ENCODE measurements around the gene LGMN. TPM values are rescaled to one million over a fixed set of nuclear protein-coding genes. Genes with fewer than 3 reads are reported as not detected.
A peak's percentile ranks its signal among the peaks of the same experiment; 100 is the strongest.
"Not testable (repeated sequence)": the region's sequence is repeated elsewhere in the genome, so short reads cannot be mapped to it uniquely, and the experiment has no call there.

The LGMN gene
- total and polyA plus RNA-seq, 2 donors (not counting 1 experiment from before 2014, with no cell fraction given): 22.6 to 61.0 TPM

- H3K27ac ChIP-seq (ENCODE audit: insufficient read depth, low read length): no peak overlapping the region
- H3K79me2 ChIP-seq (ENCODE audit: control insufficient read depth, insufficient read depth, low read length): no peaks in the 10 kb centered on the region
- H3K27me3 ChIP-seq (ENCODE audit: control insufficient read depth, insufficient read depth, low read length): no peaks in the 10 kb centered on the region
- H3K9ac ChIP-seq (ENCODE audit: insufficient read depth, low read length): no peak overlapping the region
- H2AFZ ChIP-seq (ENCODE audit: low read length): no peak overlapping the region
- H3K36me3 ChIP-seq (ENCODE audit: control insufficient read depth, insufficient read depth, low read length): peaks cover 11% of the 10 kb centered on the region
- H3K4me3 ChIP-seq (replicated peaks in 1 of 4; ENCODE audit: control extremely low read depth in 1 of 4, insufficient read depth in 1 of 4, low read depth in 3 of 4, low read length in 4 of 4): no peak overlapping the region
- no peak overlapping the region for H3K4me2 ChIP-seq (ENCODE audit: extremely low read depth, insufficient read depth, low read length)
- no peaks in the 10 kb centered on the region for H4K20me1 ChIP-seq (ENCODE audit: control insufficient read depth, extremely low read depth, insufficient read depth, low read length)
- H3K9me3 ChIP-seq (ENCODE audit: control insufficient read depth, insufficient read depth, low read depth, low read length): no peaks in the 10 kb centered on the region
- peaks cover 2% of the 10 kb centered on the region for H3K4me1 ChIP-seq (ENCODE audit: control insufficient read depth, extremely low read depth, insufficient read depth, low read length)
- DNase-seq (ENCODE audit: low read depth in 2 of 2): peak; percentile 59 to 76
- TF ChIP-seq EZH2 (IDR thresholded peaks at IDR 0.05; ENCODE audit: low read length, missing control alignments): no peak
- peak; percentile 92 to 96 for TF ChIP-seq CTCF (conservative IDR thresholded peaks at IDR 0.05 in 1 of 2, IDR thresholded peaks at IDR 0.05 in 1 of 2; ENCODE audit: low read depth in 1 of 2, low read length in 2 of 2)
Measured at GRCh38 chr14:92680781-92681650, 67.4 kb downstream of the LGMN start.

- H3K4me1 ChIP-seq (ENCODE audit: control insufficient read depth, extremely low read depth, insufficient read depth, low read length); H3K27ac ChIP-seq (ENCODE audit: insufficient read depth, low read length); H3K9ac ChIP-seq (ENCODE audit: insufficient read depth, low read length); DNase-seq (ENCODE audit: low read depth in 2 of 2); H4K20me1 ChIP-seq (ENCODE audit: control insufficient read depth, extremely low read depth, insufficient read depth, low read length); H3K9me3 ChIP-seq (ENCODE audit: control insufficient read depth, insufficient read depth, low read depth, low read length); H3K4me3 ChIP-seq (replicated peaks in 1 of 4; ENCODE audit: control extremely low read depth in 1 of 4, insufficient read depth in 1 of 4, low read depth in 3 of 4, low read length in 4 of 4); H3K79me2 ChIP-seq (ENCODE audit: control insufficient read depth, insufficient read depth, low read length); H3K4me2 ChIP-seq (ENCODE audit: extremely low read depth, insufficient read depth, low read length); H3K27me3 ChIP-seq (ENCODE audit: control insufficient read depth, insufficient read depth, low read length); H2AFZ ChIP-seq (ENCODE audit: low read length): not testable (repeated sequence)
- H3K36me3 ChIP-seq (ENCODE audit: control insufficient read depth, insufficient read depth, low read length): peaks cover 11% of the 10 kb centered on the region
Measured at GRCh38 chr14:92680330-92680729, 68.1 kb downstream of the LGMN start.

- no peak overlapping the region for H3K27ac ChIP-seq (ENCODE audit: insufficient read depth, low read length)
- no peaks in the 10 kb centered on the region for H3K27me3 ChIP-seq (ENCODE audit: control insufficient read depth, insufficient read depth, low read length)
- H3K4me3 ChIP-seq (replicated peaks in 1 of 4; ENCODE audit: control extremely low read depth in 1 of 4, insufficient read depth in 1 of 4, low read depth in 3 of 4, low read length in 4 of 4): no peak overlapping the region
- peaks cover 2% of the 10 kb centered on the region for H3K4me1 ChIP-seq (ENCODE audit: control insufficient read depth, extremely low read depth, insufficient read depth, low read length)
- no peak overlapping the region for H2AFZ ChIP-seq (ENCODE audit: low read length)
- peaks cover 11% of the 10 kb centered on the region for H3K36me3 ChIP-seq (ENCODE audit: control insufficient read depth, insufficient read depth, low read length)
- DNase-seq (ENCODE audit: low read depth in 2 of 2): no peak
- H3K9me3 ChIP-seq (ENCODE audit: control insufficient read depth, insufficient read depth, low read depth, low read length): no peaks in the 10 kb centered on the region
- no peaks in the 10 kb centered on the region for H3K79me2 ChIP-seq (ENCODE audit: control insufficient read depth, insufficient read depth, low read length)
- H3K4me2 ChIP-seq (ENCODE audit: extremely low read depth, insufficient read depth, low read length): no peak overlapping the region
- H3K9ac ChIP-seq (ENCODE audit: insufficient read depth, low read length): no peak overlapping the region
- no peak for TF ChIP-seq EZH2 (IDR thresholded peaks at IDR 0.05; ENCODE audit: low read length, missing control alignments)
- no peak for TF ChIP-seq CTCF (conservative IDR thresholded peaks at IDR 0.05 in 1 of 2, IDR thresholded peaks at IDR 0.05 in 1 of 2; ENCODE audit: low read depth in 1 of 2, low read length in 2 of 2)
- H4K20me1 ChIP-seq (ENCODE audit: control insufficient read depth, extremely low read depth, insufficient read depth, low read length): no peaks in the 10 kb centered on the region
Measured at GRCh38 chr14:92679246-92679645, 69.2 kb downstream of the LGMN start.
